SK-N-SH (cell line): ENCODE results near the gene EIF3D. TPM values are rescaled to one million over a fixed set of nuclear protein-coding genes. Genes with fewer than 3 reads are reported as not detected.

Experiments used
- EZH2phosphoT487 ChIP-seq: fragments of 200-600 bp; sonication (generic); IDR thresholded peaks from 2 replicates; pipeline ENCODE4 v1.6.1; 2017; ENCODE audit warnings: low read depth, mixed run types, mild to moderate bottlenecking, antibody characterized with exemption, moderate library complexity, borderline replicate concordance
- FOXJ3 ChIP-seq: sonication (generic); formaldehyde crosslinking; IDR thresholded peaks from 2 replicates; pipeline ENCODE4 v1.5.1; 2020; ENCODE audit warnings: mild to moderate bottlenecking, missing genetic modification reagents
- FOXM1 ChIP-seq: IDR thresholded peaks from 2 replicates; pipeline ENCODE4 v1.4.0; 2012; ENCODE audit warnings: low read depth, mild to moderate bottlenecking
- MEF2A ChIP-seq: IDR thresholded peaks from 2 replicates; pipeline ENCODE4 v1.4.0; 2012; ENCODE audit warnings: low read depth, borderline replicate concordance
- MXI1 ChIP-seq: IDR thresholded peaks from 2 replicates; pipeline ENCODE4 v1.6.1; 2012; ENCODE audit warnings: mild to moderate bottlenecking, low read depth, low read length, improper control_type of control experiment
- NFIC ChIP-seq: IDR thresholded peaks from 2 replicates; pipeline ENCODE4 v1.4.0; 2012; ENCODE audit warnings: borderline replicate concordance
- PBX3 ChIP-seq: IDR thresholded peaks from 2 replicates; pipeline ENCODE4; 2012
- RAD21 ChIP-seq: IDR thresholded peaks from 2 replicates; pipeline ENCODE4 v1.6.1; 2012; ENCODE audit warnings: mild to moderate bottlenecking, low read length
- SIN3A ChIP-seq: IDR thresholded peaks from 2 replicates; pipeline ENCODE4 v1.6.1; 2012; ENCODE audit warnings: low read depth, mild to moderate bottlenecking, low read length, moderate library complexity, borderline replicate concordance
- TAF1 ChIP-seq: IDR thresholded peaks from 2 replicates; pipeline ENCODE4 v1.6.1; 2012; ENCODE audit warnings: low read depth, mild to moderate bottlenecking, low read length, moderate library complexity, borderline replicate concordance
- USF2 ChIP-seq: fragments of 150-350 bp; IDR thresholded peaks from 2 replicates; pipeline ENCODE4 v1.6.1; 2017; ENCODE audit warnings: antibody characterized with exemption, low read length, low read depth, borderline replicate concordance
- polyA plus RNA-seq, 3 experiments: library from polyadenylated mRNA; depleted of rRNA; stranded (reverse); fragments of >200 nt; gene quantifications; 2 replicates each; pipeline ENCODE4 v1.2.3, GENCODE V29; 2012
- TF ChIP-seq, protein P1 (sequence below): IDR thresholded peaks from 2 replicates; pipeline ENCODE4 v1.4.0; 2012; ENCODE audit warnings: low read depth, borderline replicate concordance
- TF ChIP-seq, protein P2 (sequence below): fragments of 200-600 bp; sonication (generic); IDR thresholded peaks from 2 replicates; pipeline ENCODE4 v1.6.1; 2017; ENCODE audit warnings: antibody characterized with exemption, mild to moderate bottlenecking, moderate library complexity
- TF ChIP-seq, protein P3 (sequence below): fragments of 150-350 bp; IDR thresholded peaks from 2 replicates; pipeline ENCODE4 v1.6.1; 2016; ENCODE audit warnings: mild to moderate bottlenecking, low read depth, low read length

EIF3D gene
- polyA plus RNA-seq, 1 of the 3 experiments (the other 2 are of a cell fraction), result 423 TPM

- TF ChIP-seq PBX3 (peak; percentile 86), NFIC (peak; percentile 87), EZH2phosphoT487 (no peak), MEF2A (no peak), SIN3A (no peak), FOXM1 (no peak), USF2 (no peak), TAF1 (no peak), FOXJ3 (CRISPR knock-in tag) (no peak), MXI1 (no peak), RAD21 (no peak)
- TF ChIP-seq, protein P1, sequence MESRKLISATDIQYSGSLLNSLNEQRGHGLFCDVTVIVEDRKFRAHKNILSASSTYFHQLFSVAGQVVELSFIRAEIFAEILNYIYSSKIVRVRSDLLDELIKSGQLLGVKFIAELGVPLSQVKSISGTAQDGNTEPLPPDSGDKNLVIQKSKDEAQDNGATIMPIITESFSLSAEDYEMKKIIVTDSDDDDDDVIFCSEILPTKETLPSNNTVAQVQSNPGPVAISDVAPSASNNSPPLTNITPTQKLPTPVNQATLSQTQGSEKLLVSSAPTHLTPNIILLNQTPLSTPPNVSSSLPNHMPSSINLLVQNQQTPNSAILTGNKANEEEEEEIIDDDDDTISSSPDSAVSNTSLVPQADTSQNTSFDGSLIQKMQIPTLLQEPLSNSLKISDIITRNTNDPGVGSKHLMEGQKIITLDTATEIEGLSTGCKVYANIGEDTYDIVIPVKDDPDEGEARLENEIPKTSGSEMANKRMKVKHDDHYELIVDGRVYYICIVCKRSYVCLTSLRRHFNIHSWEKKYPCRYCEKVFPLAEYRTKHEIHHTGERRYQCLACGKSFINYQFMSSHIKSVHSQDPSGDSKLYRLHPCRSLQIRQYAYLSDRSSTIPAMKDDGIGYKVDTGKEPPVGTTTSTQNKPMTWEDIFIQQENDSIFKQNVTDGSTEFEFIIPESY, result no peak
- TF ChIP-seq, protein P2, sequence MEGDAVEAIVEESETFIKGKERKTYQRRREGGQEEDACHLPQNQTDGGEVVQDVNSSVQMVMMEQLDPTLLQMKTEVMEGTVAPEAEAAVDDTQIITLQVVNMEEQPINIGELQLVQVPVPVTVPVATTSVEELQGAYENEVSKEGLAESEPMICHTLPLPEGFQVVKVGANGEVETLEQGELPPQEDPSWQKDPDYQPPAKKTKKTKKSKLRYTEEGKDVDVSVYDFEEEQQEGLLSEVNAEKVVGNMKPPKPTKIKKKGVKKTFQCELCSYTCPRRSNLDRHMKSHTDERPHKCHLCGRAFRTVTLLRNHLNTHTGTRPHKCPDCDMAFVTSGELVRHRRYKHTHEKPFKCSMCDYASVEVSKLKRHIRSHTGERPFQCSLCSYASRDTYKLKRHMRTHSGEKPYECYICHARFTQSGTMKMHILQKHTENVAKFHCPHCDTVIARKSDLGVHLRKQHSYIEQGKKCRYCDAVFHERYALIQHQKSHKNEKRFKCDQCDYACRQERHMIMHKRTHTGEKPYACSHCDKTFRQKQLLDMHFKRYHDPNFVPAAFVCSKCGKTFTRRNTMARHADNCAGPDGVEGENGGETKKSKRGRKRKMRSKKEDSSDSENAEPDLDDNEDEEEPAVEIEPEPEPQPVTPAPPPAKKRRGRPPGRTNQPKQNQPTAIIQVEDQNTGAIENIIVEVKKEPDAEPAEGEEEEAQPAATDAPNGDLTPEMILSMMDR, result no peak
- TF ChIP-seq, protein P3, sequence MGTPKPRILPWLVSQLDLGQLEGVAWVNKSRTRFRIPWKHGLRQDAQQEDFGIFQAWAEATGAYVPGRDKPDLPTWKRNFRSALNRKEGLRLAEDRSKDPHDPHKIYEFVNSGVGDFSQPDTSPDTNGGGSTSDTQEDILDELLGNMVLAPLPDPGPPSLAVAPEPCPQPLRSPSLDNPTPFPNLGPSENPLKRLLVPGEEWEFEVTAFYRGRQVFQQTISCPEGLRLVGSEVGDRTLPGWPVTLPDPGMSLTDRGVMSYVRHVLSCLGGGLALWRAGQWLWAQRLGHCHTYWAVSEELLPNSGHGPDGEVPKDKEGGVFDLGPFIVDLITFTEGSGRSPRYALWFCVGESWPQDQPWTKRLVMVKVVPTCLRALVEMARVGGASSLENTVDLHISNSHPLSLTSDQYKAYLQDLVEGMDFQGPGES, result no peak
Measured at GRCh38 chr22:36467042-36467810, 61.7 kb downstream of the EIF3D start (continued).
